Measurements from ENCODE around the gene ATP10A.

ATP10A gene

GRCh38 chr15:25894371-25894902 lies 31.3 kb upstream of the ATP10A start:
- Histone ChIP-seq H3K4me2 (no peak overlapping the region), H2AFZ (ENCODE audit: low read depth) (no peak overlapping the region)

GRCh38 chr15:25893596-25893995 lies 30.5 kb upstream of the ATP10A start:
- no peak overlapping the region for H3K4me2 ChIP-seq
- no peaks in the 10 kb centered on the region for H4K20me1 ChIP-seq (ENCODE audit: insufficient read depth)
- H3K27me3 ChIP-seq (ENCODE audit: insufficient read depth, low read depth): no peaks in the 10 kb centered on the region
- H2AFZ ChIP-seq (ENCODE audit: low read depth): no peak overlapping the region
- H3K27ac ChIP-seq: no peak overlapping the region
- no peak for TF ChIP-seq CTCF (conservative IDR thresholded peaks at IDR 0.05; ENCODE audit: low read depth, low read length)
- no peaks in the 10 kb centered on the region for H3K36me3 ChIP-seq (ENCODE audit: insufficient read depth)
- H3K9ac ChIP-seq: no peak overlapping the region
- H3K79me2 ChIP-seq (ENCODE audit: insufficient read depth, low read depth): no peaks in the 10 kb centered on the region
- H3K4me3 ChIP-seq (IDR thresholded peaks at IDR 0.05; ENCODE audit: insufficient read depth, low read depth, low read length): no peak overlapping the region
- no peaks in the 10 kb centered on the region for H3K4me1 ChIP-seq (ENCODE audit: low read depth, poor library complexity, severe bottlenecking)

More at GRCh38 chr15:25894371-25894902, 31.3 kb upstream of the ATP10A start:
- no peaks in the 10 kb centered on the region for H3K27me3 ChIP-seq (ENCODE audit: insufficient read depth, low read depth)
- no peaks in the 10 kb centered on the region for H3K36me3 ChIP-seq (ENCODE audit: insufficient read depth)
- TF ChIP-seq CTCF (conservative IDR thresholded peaks at IDR 0.05; ENCODE audit: low read depth, low read length): no peak
- no peaks in the 10 kb centered on the region for H4K20me1 ChIP-seq (ENCODE audit: insufficient read depth)
- H3K27ac ChIP-seq: no peak overlapping the region
- no peak overlapping the region for H3K4me3 ChIP-seq (IDR thresholded peaks at IDR 0.05; ENCODE audit: insufficient read depth, low read depth, low read length)
- no peaks in the 10 kb centered on the region for H3K4me1 ChIP-seq (ENCODE audit: low read depth, poor library complexity, severe bottlenecking)
- no peak overlapping the region for H3K9ac ChIP-seq
- H3K79me2 ChIP-seq (ENCODE audit: insufficient read depth, low read depth): no peaks in the 10 kb centered on the region

DNA sequence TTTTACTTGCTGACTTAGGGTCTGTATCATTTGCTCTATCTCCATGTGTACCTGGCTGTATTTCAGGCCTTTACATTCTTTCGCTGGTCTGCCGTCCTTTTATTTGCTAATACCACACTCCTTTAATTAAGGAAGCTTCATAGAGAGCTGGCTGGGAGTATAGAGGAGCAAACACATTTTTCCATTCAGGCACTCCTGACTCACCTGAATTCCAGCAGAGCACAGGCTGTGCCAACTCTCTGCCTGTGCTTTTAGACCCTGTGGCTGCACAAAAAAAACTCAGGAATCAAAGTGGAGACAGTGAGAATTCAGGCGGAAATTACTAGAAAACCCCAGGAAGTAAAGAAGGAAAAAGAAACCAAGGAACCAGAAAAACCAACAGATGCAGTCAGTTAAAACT lies 29.0 kb upstream of the ATP10A start:
- TF ChIP-seq CTCF (conservative IDR thresholded peaks at IDR 0.05; ENCODE audit: low read depth, low read length): no peak
- Histone ChIP-seq H3K9ac (no peak overlapping the region), H3K4me1 (ENCODE audit: low read depth, poor library complexity, severe bottlenecking) (no peaks in the 10 kb centered on the region), H3K4me3 (IDR thresholded peaks at IDR 0.05; ENCODE audit: insufficient read depth, low read depth, low read length) (no peak overlapping the region), H4K20me1 (ENCODE audit: insufficient read depth) (no peaks in the 10 kb centered on the region), H3K36me3 (ENCODE audit: insufficient read depth) (no peaks in the 10 kb centered on the region), H3K4me2 (no peak overlapping the region), H2AFZ (ENCODE audit: low read depth) (no peak overlapping the region), H3K79me2 (ENCODE audit: insufficient read depth, low read depth) (no peaks in the 10 kb centered on the region), H3K27ac (no peak overlapping the region), H3K27me3 (ENCODE audit: insufficient read depth, low read depth) (no peaks in the 10 kb centered on the region)

GRCh38 chr15:25891081-25891480 lies 28.0 kb upstream of the ATP10A start:
- H3K4me1 ChIP-seq (ENCODE audit: low read depth, poor library complexity, severe bottlenecking): no peaks in the 10 kb centered on the region
- no peaks in the 10 kb centered on the region for H4K20me1 ChIP-seq (ENCODE audit: insufficient read depth)
- H3K4me2 ChIP-seq: no peak overlapping the region
- no peak overlapping the region for H2AFZ ChIP-seq (ENCODE audit: low read depth)
- no peaks in the 10 kb centered on the region for H3K36me3 ChIP-seq (ENCODE audit: insufficient read depth)
- H3K79me2 ChIP-seq (ENCODE audit: insufficient read depth, low read depth): no peaks in the 10 kb centered on the region
- TF ChIP-seq CTCF (conservative IDR thresholded peaks at IDR 0.05; ENCODE audit: low read depth, low read length): no peak
- no peaks in the 10 kb centered on the region for H3K27me3 ChIP-seq (ENCODE audit: insufficient read depth, low read depth)
- no peak overlapping the region for H3K9ac ChIP-seq
- no peak overlapping the region for H3K4me3 ChIP-seq (IDR thresholded peaks at IDR 0.05; ENCODE audit: insufficient read depth, low read depth, low read length)
- no peak overlapping the region for H3K27ac ChIP-seq
